22Rv1 (cell line): Measurements from ENCODE around the gene KRT23.

Experiments used
- H3K27ac ChIP-seq: fragments of 450-650 bp; 2 replicates; pipeline ENCODE4 v1.5.1; 2017
- CTCF ChIP-seq: fragments of 450-650 bp; IDR thresholded peaks from 2 replicates; pipeline ENCODE4 v1.5.1; 2017; ENCODE audit warnings: mild to moderate bottlenecking
- ZFX ChIP-seq: fragments of 450-650 bp; IDR thresholded peaks from 2 replicates; pipeline ENCODE4 v1.6.1; 2017; ENCODE audit warnings: antibody characterized with exemption, borderline replicate concordance

Gene KRT23

GRCh38 chr17:40909755-40910154 lies 27.7 kb downstream of the KRT23 start:
- no peak overlapping the region for H3K27ac ChIP-seq
- TF ChIP-seq CTCF (no peak), ZFX (no peak)

- H3K27ac ChIP-seq = no peak overlapping the region
- no peak for TF ChIP-seq ZFX
- TF ChIP-seq CTCF = peak; percentile 86
Observed at GRCh38 chr17:40909351-40909750, 28.1 kb downstream of the KRT23 start.

- TF ChIP-seq CTCF (no peak), ZFX (no peak)
Observed at GRCh38 chr17:40906613-40907012, 30.8 kb downstream of the KRT23 start.

GRCh38 chr17:40905370-40905769 lies 32.1 kb downstream of the KRT23 start:
- TF ChIP-seq ZFX = no peak
- TF ChIP-seq CTCF = no peak
- no peak overlapping the region for H3K27ac ChIP-seq

More at GRCh38 chr17:40906613-40907012, 30.8 kb downstream of the KRT23 start:
- no peak overlapping the region for H3K27ac ChIP-seq

GRCh38 chr17:40903129-40903847 lies 34.2 kb downstream of the KRT23 start:
- peak overlapping the region; percentile 65 for H3K27ac ChIP-seq
- TF ChIP-seq ZFX (no peak), CTCF (no peak)

- TF ChIP-seq ZFX (no peak), CTCF (no peak)
- peak overlapping the region; percentile 65 for H3K27ac ChIP-seq
Observed at GRCh38 chr17:40902498-40902897, 34.9 kb downstream of the KRT23 start.

GRCh38 chr17:40901981-40902474 lies 35.4 kb downstream of the KRT23 start:
- peak overlapping the region; percentile 65 for H3K27ac ChIP-seq
- no peak for TF ChIP-seq ZFX
- no peak for TF ChIP-seq CTCF
